ENCODE data around the gene EEF2K. TPM values are rescaled to one million over a fixed set of nuclear protein-coding genes. Genes with fewer than 3 reads are reported as not detected.
"Not testable (repeated sequence)": the region's sequence is repeated elsewhere in the genome, so short reads cannot be mapped to it uniquely, and the experiment has no call there.

The EEF2K gene
- total and polyA plus RNA-seq, 2 donors (not counting 1 experiment from before 2014, with no cell fraction given): 11.8 to 28.7 TPM

GRCh38 chr16:22214889-22215288 lies 8.8 kb downstream of the EEF2K start:
- H3K9me3 Mint-ChIP-seq (ENCODE audit: insufficient read depth): peaks cover 4% of the 10 kb centered on the region
- H3K27me3 Mint-ChIP-seq: no peaks in the 10 kb centered on the region
- H3K9me3 ChIP-seq (ENCODE audit: control extremely low read depth in 1 of 3, control insufficient read depth in 2 of 3, insufficient read depth in 1 of 3, low read length in 2 of 3): peaks cover 0 to 10% (median 0%) of the 10 kb centered on the region in 3 donors
- peaks cover 4% of the 10 kb centered on the region for H4K20me1 ChIP-seq (ENCODE audit: control insufficient read depth, insufficient read depth, low read length, poor library complexity, severe bottlenecking)
- H3K4me3 ChIP-seq (ENCODE audit: control extremely low read depth in 1 of 5, extremely low read depth in 1 of 5, insufficient read depth in 1 of 5, low read depth in 2 of 5, low read length in 4 of 5): no peak overlapping the region
- H3K4me3 Mint-ChIP-seq: no peak overlapping the region
- peaks cover 21 to 36% of the 10 kb centered on the region in 2 donors for H3K4me1 ChIP-seq (ENCODE audit: control insufficient read depth in 2 of 2, insufficient read depth in 2 of 2, low read length in 2 of 2)
- peaks cover 38% of the 10 kb centered on the region for H3K4me1 Mint-ChIP-seq
- intact Hi-C loops (cut with micrococcal nuclease): no loop called here
- H3K27ac Mint-ChIP-seq: peak overlapping the region; percentile 50
- no peak overlapping the region for H3K4me2 ChIP-seq (replicated peaks; ENCODE audit: low read depth, low read length, poor library complexity, severe bottlenecking)
- no peak overlapping the region for H3K9ac ChIP-seq (ENCODE audit: low read length)
- peaks cover 56% of the 10 kb centered on the region for H3K79me2 ChIP-seq (ENCODE audit: control insufficient read depth, insufficient read depth, low read length)
- no peak overlapping the region for H2AFZ ChIP-seq (ENCODE audit: insufficient read depth, low read depth, low read length, poor library complexity, severe bottlenecking)
- ChIA-PET CTCF (no interaction called here), POLR2A (no interaction called here)
- 94% methylated on average over 3 of the region's 3 CpGs for WGBS (ENCODE audit: insufficient coverage)
- H3K27ac ChIP-seq (ENCODE audit: low read length in 2 of 2): no peak overlapping the region
- ATAC-seq (ENCODE audit: low read depth): no peak
- no peaks in the 10 kb centered on the region for H3K36me3 ChIP-seq (replicated peaks in 1 of 2; ENCODE audit: control extremely low read depth in 1 of 2, control insufficient read depth in 1 of 2, extremely low read depth in 1 of 2, insufficient read depth in 2 of 2, low read length in 1 of 2)
- TF ChIP-seq EZH2 (IDR thresholded peaks at IDR 0.05; ENCODE audit: borderline replicate concordance, insufficient read depth, low read depth, low read length, poor library complexity, severe bottlenecking) (no peak), CTCF (IDR thresholded peaks at IDR 0.05) (no peak)
- H3K27me3 ChIP-seq (replicated peaks in 1 of 4; ENCODE audit: control extremely low read depth in 1 of 4, control insufficient read depth in 3 of 4, insufficient read depth in 4 of 4, low read length in 3 of 4): no peaks in the 10 kb centered on the region
- DNase-seq: no peak

GRCh38 chr16:22216191-22216831 lies 10.2 kb downstream of the EEF2K start:
- intact Hi-C loops (cut with micrococcal nuclease): no loop called here
- no peaks in the 10 kb centered on the region for H3K9me3 ChIP-seq (ENCODE audit: control extremely low read depth in 1 of 3, control insufficient read depth in 2 of 3, insufficient read depth in 1 of 3, low read length in 2 of 3)
- CTCF ChIA-PET: interaction anchor here (1.1 to 4.3 kb wide), 3 partner anchors 9 to 214 kb away, joined by 3 to 32 read pairs (median 3); partner anchors contain the start of gene EEF2K
- H3K4me2 ChIP-seq (replicated peaks; ENCODE audit: low read depth, low read length, poor library complexity, severe bottlenecking): no peak overlapping the region
- POLR2A ChIA-PET: interaction anchor here (0.7 kb wide), 1 partner anchor 20 kb away, joined by 10 read pairs; no protein-coding TSS in a partner anchor
- DNase-seq (no peak), ATAC-seq (ENCODE audit: low read depth) (no peak)
- Mint-ChIP-seq H3K9me3 (ENCODE audit: insufficient read depth) (peaks cover 2% of the 10 kb centered on the region), H3K27me3 (no peaks in the 10 kb centered on the region), H3K4me1 (peaks cover 33% of the 10 kb centered on the region), H3K4me3 (peak overlapping the region; percentile 33), H3K27ac (peak overlapping the region; percentile 71)
- H3K4me3 ChIP-seq (ENCODE audit: control extremely low read depth in 1 of 5, extremely low read depth in 1 of 5, insufficient read depth in 1 of 5, low read depth in 2 of 5, low read length in 4 of 5): no peak overlapping the region
- TF ChIP-seq CTCF (IDR thresholded peaks at IDR 0.05) (no peak), EZH2 (IDR thresholded peaks at IDR 0.05; ENCODE audit: borderline replicate concordance, insufficient read depth, low read depth, low read length, poor library complexity, severe bottlenecking) (no peak)
- H3K27me3 ChIP-seq (replicated peaks in 1 of 4; ENCODE audit: control extremely low read depth in 1 of 4, control insufficient read depth in 3 of 4, insufficient read depth in 4 of 4, low read length in 3 of 4): no peaks in the 10 kb centered on the region
- peaks cover 21 to 35% of the 10 kb centered on the region in 2 donors for H3K4me1 ChIP-seq (ENCODE audit: control insufficient read depth in 2 of 2, insufficient read depth in 2 of 2, low read length in 2 of 2)
- peaks cover 4% of the 10 kb centered on the region for H4K20me1 ChIP-seq (ENCODE audit: control insufficient read depth, insufficient read depth, low read length, poor library complexity, severe bottlenecking)
- no peak overlapping the region for H3K9ac ChIP-seq (ENCODE audit: low read length)
- no peaks in the 10 kb centered on the region for H3K36me3 ChIP-seq (replicated peaks in 1 of 2; ENCODE audit: control extremely low read depth in 1 of 2, control insufficient read depth in 1 of 2, extremely low read depth in 1 of 2, insufficient read depth in 2 of 2, low read length in 1 of 2)
- no peak overlapping the region for H3K27ac ChIP-seq (ENCODE audit: low read length in 2 of 2)
- H3K79me2 ChIP-seq (ENCODE audit: control insufficient read depth, insufficient read depth, low read length): peaks cover 45% of the 10 kb centered on the region
- no peak overlapping the region for H2AFZ ChIP-seq (ENCODE audit: insufficient read depth, low read depth, low read length, poor library complexity, severe bottlenecking)
- 76% methylated on average over 3 of the region's 9 CpGs for WGBS (ENCODE audit: insufficient coverage)

DNA sequence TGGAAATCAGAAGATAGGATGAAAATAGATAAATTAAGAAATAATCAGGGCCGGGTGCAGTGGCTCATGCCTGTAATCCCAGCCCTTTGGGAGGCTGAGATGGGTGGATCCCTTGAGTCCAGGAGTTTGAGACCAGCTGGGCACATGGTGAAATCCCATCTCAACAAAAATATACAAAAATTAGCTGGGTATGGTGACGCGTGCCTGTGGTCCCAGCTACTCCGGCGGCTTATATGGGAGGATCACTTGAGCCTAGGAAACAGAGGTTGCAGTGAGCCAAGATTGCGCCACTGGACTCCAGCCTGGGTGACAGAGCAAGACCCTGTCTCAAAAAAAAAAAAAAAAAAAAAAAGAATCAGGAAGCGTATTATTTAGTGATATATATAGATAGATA lies 10.8 kb downstream of the EEF2K start:
- H3K4me3 ChIP-seq (ENCODE audit: control extremely low read depth in 1 of 5, extremely low read depth in 1 of 5, insufficient read depth in 1 of 5, low read depth in 2 of 5, low read length in 4 of 5); H3K9me3 Mint-ChIP-seq (ENCODE audit: insufficient read depth); H3K4me3 Mint-ChIP-seq; H4K20me1 ChIP-seq (ENCODE audit: control insufficient read depth, insufficient read depth, low read length, poor library complexity, severe bottlenecking); H3K36me3 ChIP-seq (replicated peaks in 1 of 2; ENCODE audit: control extremely low read depth in 1 of 2, control insufficient read depth in 1 of 2, extremely low read depth in 1 of 2, insufficient read depth in 2 of 2, low read length in 1 of 2); H3K27ac ChIP-seq (ENCODE audit: low read length in 2 of 2); H3K27me3 Mint-ChIP-seq; H3K9ac ChIP-seq (ENCODE audit: low read length); H3K4me2 ChIP-seq (replicated peaks; ENCODE audit: low read depth, low read length, poor library complexity, severe bottlenecking); ATAC-seq (ENCODE audit: low read depth); H3K27ac Mint-ChIP-seq; intact Hi-C loops (cut with micrococcal nuclease); DNase-seq; H3K27me3 ChIP-seq (replicated peaks in 1 of 4; ENCODE audit: control extremely low read depth in 1 of 4, control insufficient read depth in 3 of 4, insufficient read depth in 4 of 4, low read length in 3 of 4); H2AFZ ChIP-seq (ENCODE audit: insufficient read depth, low read depth, low read length, poor library complexity, severe bottlenecking); H3K9me3 ChIP-seq (ENCODE audit: control extremely low read depth in 1 of 3, control insufficient read depth in 2 of 3, insufficient read depth in 1 of 3, low read length in 2 of 3): not testable (repeated sequence)
- H3K79me2 ChIP-seq (ENCODE audit: control insufficient read depth, insufficient read depth, low read length): peaks cover 40% of the 10 kb centered on the region
- peaks cover 21 to 35% of the 10 kb centered on the region in 2 donors for H3K4me1 ChIP-seq (ENCODE audit: control insufficient read depth in 2 of 2, insufficient read depth in 2 of 2, low read length in 2 of 2)
- H3K4me1 Mint-ChIP-seq: peaks cover 28% of the 10 kb centered on the region
- 100% methylated on average over 2 of the region's 7 CpGs for WGBS (ENCODE audit: insufficient coverage)
- POLR2A ChIA-PET: interaction anchor here (0.7 kb wide), 1 partner anchor 21 kb away, joined by 10 read pairs; no protein-coding TSS in a partner anchor
- CTCF ChIA-PET: interaction anchor here (0.6 to 4.3 kb wide), 3 partner anchors 10 to 1778 kb away, joined by 3 to 32 read pairs (median 4); partner anchors contain the start of gene EEF2K
